GM18526 (cell line): ENCODE data around the gene NRBP1.

Source experiments
- POLR2A ChIP-seq: IDR thresholded peaks from 3 replicates; pipeline ENCODE4 v1.6.1; 2011; ENCODE audit not compliant: insufficient read length; ENCODE audit errors: extremely low read depth

The NRBP1 gene

GRCh38 chr2:27445615-27446014 lies 17.2 kb downstream of the NRBP1 start:
- no peak for TF ChIP-seq POLR2A

DNA sequence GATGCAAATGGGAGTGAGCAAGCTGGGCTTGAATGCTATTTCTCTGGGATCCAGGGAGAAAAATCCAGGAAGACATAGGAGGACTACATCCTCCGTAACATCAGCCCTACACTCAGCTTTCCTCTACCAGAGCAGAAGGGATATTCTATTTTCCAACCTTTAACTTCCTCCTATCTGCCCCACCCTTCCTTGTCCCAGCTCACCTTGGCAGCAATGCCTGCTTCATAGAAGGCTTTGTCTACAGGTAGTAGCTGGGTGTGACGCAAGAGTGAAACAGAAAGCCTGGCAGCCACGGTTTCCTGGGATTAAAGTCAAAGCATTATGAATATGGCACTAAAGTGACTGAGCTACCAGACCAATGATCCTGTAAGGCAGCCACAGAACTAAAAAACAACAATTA lies 17.6 kb downstream of the NRBP1 start:
- TF ChIP-seq POLR2A, result no peak

DNA sequence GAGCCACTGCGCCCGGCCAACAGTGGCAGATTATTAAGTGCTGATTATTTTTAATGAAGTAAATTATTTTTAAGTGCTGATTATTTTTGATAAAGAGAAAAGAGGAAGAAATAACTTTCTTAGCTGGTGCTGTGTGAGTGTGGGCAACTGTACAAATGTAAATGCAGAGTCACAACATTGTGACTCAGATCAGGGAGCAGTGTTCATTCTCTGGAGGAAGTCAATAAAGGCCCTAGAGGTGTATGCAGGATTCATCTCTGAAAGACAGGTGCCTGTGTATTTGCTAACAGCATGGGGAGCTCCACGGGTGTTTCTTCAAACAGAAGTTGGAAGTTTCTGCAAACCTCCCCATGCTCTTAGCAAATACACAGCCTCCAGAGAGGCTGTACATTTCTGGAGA lies 19.9 kb downstream of the NRBP1 start:
- TF ChIP-seq POLR2A, result no peak

DNA sequence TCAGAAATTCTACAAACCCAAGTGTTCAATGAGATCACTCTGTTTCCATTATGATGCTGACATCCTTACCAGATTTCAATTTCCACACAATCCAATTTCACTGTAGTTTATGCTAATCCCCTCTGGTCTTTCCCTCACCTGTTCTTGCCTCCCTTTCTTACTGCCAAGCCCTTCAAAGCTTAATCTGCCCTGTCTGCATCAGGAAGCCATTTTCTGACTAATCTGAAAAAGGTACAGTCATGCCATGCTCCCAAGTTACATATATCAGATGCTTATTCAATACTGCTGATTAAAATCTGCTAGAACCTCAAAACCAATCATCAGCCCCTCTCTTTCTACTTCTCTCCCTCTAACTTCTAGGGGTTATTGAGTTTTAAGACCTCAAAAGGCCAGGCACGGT lies 22.7 kb downstream of the NRBP1 start:
- no peak for TF ChIP-seq POLR2A

DNA sequence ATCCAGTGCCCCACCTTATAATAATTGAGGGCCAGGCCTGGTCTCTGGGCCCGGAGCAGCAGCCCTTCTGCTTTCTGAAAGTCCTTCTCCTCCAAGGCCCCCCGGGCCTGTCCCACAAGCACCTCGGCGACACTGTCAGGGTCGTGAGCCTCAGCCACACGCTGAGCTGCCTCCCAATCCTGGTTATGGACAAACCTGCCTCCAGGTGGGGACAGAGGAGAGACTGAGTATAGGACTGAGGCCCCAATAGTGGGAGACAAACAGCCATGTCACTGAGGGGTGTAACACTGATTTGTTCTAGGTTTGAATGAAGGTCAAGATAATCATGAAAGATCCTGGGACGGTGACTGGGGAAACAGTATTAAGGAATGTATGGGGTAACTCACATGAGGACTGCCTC lies 25.5 kb downstream of the NRBP1 start:
- TF ChIP-seq POLR2A, result no peak

DNA sequence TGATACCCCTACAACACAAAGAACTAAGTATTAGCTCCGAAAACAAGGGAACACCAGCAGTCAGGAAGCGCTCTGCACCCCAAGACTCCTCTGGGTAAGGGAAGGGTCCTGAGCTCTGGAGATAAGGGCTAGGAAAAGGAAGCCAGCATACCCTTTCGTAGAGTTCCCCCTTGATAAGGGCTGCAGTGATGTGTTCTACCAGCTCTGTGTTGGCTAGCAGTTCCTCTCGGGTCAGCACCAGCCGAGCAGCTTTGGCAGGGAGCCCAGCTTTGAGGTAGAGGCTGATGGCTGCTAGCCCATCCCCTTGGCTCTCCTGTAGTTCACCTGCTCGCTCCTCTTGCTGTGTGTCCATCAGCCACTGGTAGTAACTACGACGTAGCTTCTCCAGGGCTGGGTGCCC lies 32.7 kb downstream of the NRBP1 start:
- no peak for TF ChIP-seq POLR2A

GRCh38 chr2:27464443-27464842 lies 36.0 kb downstream of the NRBP1 start:
- TF ChIP-seq POLR2A, result no peak

- TF ChIP-seq POLR2A, result no peak
These were observed 43.5 kb downstream of the NRBP1 start for GRCh38 chr2:27471961-27472360.

GRCh38 chr2:27485496-27485895 lies 57.1 kb downstream of the NRBP1 start:
- TF ChIP-seq POLR2A, result no peak

GRCh38 chr2:27489118-27489497 lies 60.7 kb downstream of the NRBP1 start:
- no peak for TF ChIP-seq POLR2A

DNA sequence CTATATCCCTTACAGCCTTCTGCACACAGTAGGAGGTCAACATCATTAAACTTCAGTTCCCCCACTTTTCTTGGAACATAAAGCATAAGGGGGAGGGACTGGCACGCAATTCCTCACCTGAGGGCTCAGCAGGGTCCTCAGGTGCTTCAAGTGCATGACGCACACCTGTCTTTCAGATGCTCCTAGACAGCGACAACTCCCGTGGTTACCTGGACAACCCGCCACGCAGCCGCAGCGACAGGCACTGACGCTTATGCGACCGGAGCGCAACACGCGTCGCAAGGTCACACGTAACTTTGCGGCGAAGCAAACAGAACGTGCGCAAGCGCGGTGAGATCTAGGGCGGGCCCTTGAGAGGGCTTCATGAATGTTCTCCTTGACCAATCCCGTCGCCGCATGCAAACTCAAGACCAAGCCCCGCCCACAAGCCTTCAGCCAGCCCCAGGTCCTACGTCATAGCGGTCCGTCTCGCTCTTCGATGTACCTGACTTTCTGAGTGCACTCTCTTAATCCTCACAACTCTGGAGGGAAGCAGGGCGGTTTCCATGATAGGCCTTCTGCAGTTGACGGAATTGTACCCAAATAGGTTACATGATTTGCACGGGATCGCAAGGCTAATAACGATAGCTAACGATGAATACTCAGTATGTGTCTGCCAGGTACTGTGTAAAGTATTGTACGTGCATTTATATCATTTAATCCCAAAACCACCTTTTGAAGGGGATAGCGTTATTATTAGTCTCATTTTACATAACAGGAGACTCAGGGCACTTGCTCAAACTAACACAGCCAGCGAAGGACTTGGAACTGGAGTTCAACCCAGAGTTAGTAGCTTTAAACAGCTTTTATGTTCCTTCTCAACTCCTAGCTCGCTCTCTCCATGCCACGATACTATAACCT lies 61.3 kb downstream of the NRBP1 start, which contains the start of gene IFT172:
Gene IFT172, minus strand, starts transcription at position 246 of the 900 bp plus-strand sequence. Its CDS starts 90 bp downstream, at position 156.
- TF ChIP-seq POLR2A, result peak; percentile 51
